Gastroesophageal sphincter (tissue), 3 donors: ENCODE measurements around the gene REN.

Experiments
- CTCF ChIP-seq, 4 experiments: fragments of 200-600 bp in 2 of 4; fragments of 450-650 bp in 2 of 4; sonication (generic) in 1 of 4; IDR thresholded peaks; one replicate each; pipeline ENCODE4 v1.5.1; 2017 to 2019; ENCODE audit warnings: antibody characterized with exemption in 4 of 4, mild to moderate bottlenecking in 2 of 4, moderate library complexity in 2 of 4
- EP300 ChIP-seq: sonication (generic); formaldehyde crosslinking; IDR thresholded peaks from one replicate; pipeline ENCODE4 v1.6.1; 2017; ENCODE audit warnings: antibody characterized with exemption, mild to moderate bottlenecking
- POLR2AphosphoS5 ChIP-seq: sonication (generic); formaldehyde crosslinking; IDR thresholded peaks from one replicate; pipeline ENCODE4 v1.6.1; 2017; ENCODE audit warnings: antibody characterized with exemption

DNA sequence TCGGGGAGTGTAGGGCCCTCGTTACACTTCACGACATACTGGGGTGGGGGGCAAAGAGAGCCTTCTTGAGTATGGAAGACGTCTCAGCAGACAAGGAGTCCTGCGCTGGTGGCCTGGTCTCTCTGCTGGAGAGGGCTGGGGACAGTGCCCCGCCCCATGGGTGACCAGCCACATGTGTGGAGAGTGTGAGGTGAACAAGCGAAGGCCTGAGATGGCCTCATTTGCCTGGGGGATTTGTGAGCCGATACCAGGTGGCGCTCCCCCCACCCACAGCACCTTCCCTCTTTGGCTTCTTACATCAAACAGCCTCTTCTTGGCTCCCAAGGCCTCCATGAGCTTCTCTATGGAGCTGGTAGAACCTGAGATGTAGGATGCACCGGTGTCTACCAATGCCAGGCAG, 10.3 kb downstream of the REN start:
- TF ChIP-seq CTCF (IDR thresholded peaks at IDR 0.05), result no peak
- TF ChIP-seq POLR2AphosphoS5, result no peak
- TF ChIP-seq EP300, result no peak
